Ishikawa (cell line): ENCODE results near the gene NOXA1.

Source experiments
- EP300 ChIP-seq: IDR thresholded peaks from 2 replicates; pipeline ENCODE4 v1.6.1; 2012; ENCODE audit warnings: borderline replicate concordance
- MAX ChIP-seq: IDR thresholded peaks from 2 replicates; pipeline ENCODE4 v1.6.1; 2012
- NFIC ChIP-seq: IDR thresholded peaks from 2 replicates; pipeline ENCODE4 v1.6.1; 2012
- RAD21 ChIP-seq: IDR thresholded peaks from 2 replicates; pipeline ENCODE4 v1.6.1; 2012; ENCODE audit warnings: low read depth
- REST ChIP-seq: IDR thresholded peaks from 2 replicates; pipeline ENCODE4 v1.6.1; 2012; ENCODE audit warnings: low read depth, mild to moderate bottlenecking
- TAF1 ChIP-seq: IDR thresholded peaks from 2 replicates; pipeline ENCODE4 v1.6.1; 2012; ENCODE audit warnings: low read depth, mild to moderate bottlenecking
- YY1 ChIP-seq: IDR thresholded peaks from 2 replicates; pipeline ENCODE4 v1.6.1; 2012; ENCODE audit warnings: low read depth

- no peak for TF ChIP-seq REST
- no peak for TF ChIP-seq RAD21
- TF ChIP-seq MAX: no peak
- TF ChIP-seq EP300: no peak
- no peak for TF ChIP-seq YY1
- no peak for TF ChIP-seq NFIC
- TF ChIP-seq TAF1: no peak
Measured at GRCh38 chr9:137416563-137417151, 6.5 kb upstream of the NOXA1 start.
